ENCODE measurements around the gene XRCC3.

Gene XRCC3

GRCh38 chr14:103738166-103738565, 22.9 kb upstream of the XRCC3 start:
- DNase-seq: no peak

- DNase-seq: no peak
These were observed 22.3 kb upstream of the XRCC3 start for GRCh38 chr14:103737432-103738045.

GRCh38 chr14:103736546-103737431, 21.5 kb upstream of the XRCC3 start:
- DNase-seq: no peak

- no peak for DNase-seq
These were observed 20.7 kb upstream of the XRCC3 start for GRCh38 chr14:103735815-103736545.

- no peak for DNase-seq
These were observed 20.2 kb upstream of the XRCC3 start for GRCh38 chr14:103735439-103735814.

GRCh38 chr14:103735022-103735421, 19.8 kb upstream of the XRCC3 start:
- DNase-seq: no peak

GRCh38 chr14:103734081-103734888, 19.0 kb upstream of the XRCC3 start:
- no peak for DNase-seq

GRCh38 chr14:103733651-103734050, 18.4 kb upstream of the XRCC3 start:
- no peak for DNase-seq

- no peak for DNase-seq
These were observed 17.8 kb upstream of the XRCC3 start for GRCh38 chr14:103732868-103733620.

GRCh38 chr14:103731916-103732867, 16.9 kb upstream of the XRCC3 start:
- DNase-seq: no peak

- DNase-seq: no peak
These were observed 16.2 kb upstream of the XRCC3 start for GRCh38 chr14:103731481-103731880.

- no peak for DNase-seq
These were observed 15.3 kb upstream of the XRCC3 start for GRCh38 chr14:103730490-103731035.

- DNase-seq: peak; percentile 48
These were observed 14.5 kb upstream of the XRCC3 start for GRCh38 chr14:103729496-103730448.

GRCh38 chr14:103728721-103729120, 13.5 kb upstream of the XRCC3 start:
- DNase-seq: peak; percentile 7

- no peak for DNase-seq
These were observed 12.9 kb upstream of the XRCC3 start for GRCh38 chr14:103728141-103728540.

GRCh38 chr14:103727313-103727980, 12.2 kb upstream of the XRCC3 start:
- no peak for DNase-seq

GRCh38 chr14:103726474-103726873, 11.2 kb upstream of the XRCC3 start:
- no peak for DNase-seq

GRCh38 chr14:103725739-103726395, 10.6 kb upstream of the XRCC3 start:
- DNase-seq: no peak

Data from NCI-H1105 (cell line).